Heart left ventricle (tissue), 16 donors: ENCODE data around the gene LPIN2. TPM values are rescaled to one million over a fixed set of nuclear protein-coding genes. Genes with fewer than 3 reads are reported as not detected.
A peak's percentile ranks its signal among the peaks of the same experiment; 100 is the strongest.

Source experiments
- ATAC-seq, 4 donors: fragments of 200-7000 bp; cut with Tn5 transposase; one replicate each; pipeline ENCODE4 v1.9.1; 2020 to 2022; ENCODE audit warnings: moderate library complexity in 4 of 4, mild to moderate bottlenecking in 3 of 4, moderate number of reproducible peaks in 1 of 4
- DNase-seq, 5 donors: peaks; one replicate each; pipeline ENCODE4 v3.0.0-alpha.2; 2020
- H3K27ac ChIP-seq, 12 donors: fragments of 200-600 bp; sonication (generic) in 4 of 12; one replicate each; pipeline versions ENCODE4 v1.5.0 to v1.8.0; 2016 to 2022; ENCODE audit warnings: mild to moderate bottlenecking in 2 of 12
- H3K27me3 ChIP-seq, 9 donors: fragments of 200-600 bp; sonication (generic) in 2 of 9; one replicate each; pipeline versions ENCODE4 v1.5.1 to v1.8.0; 2016 to 2022; ENCODE audit warnings: mild to moderate bottlenecking in 3 of 9
- H3K36me3 ChIP-seq, 9 donors: fragments of 200-600 bp; sonication (generic) in 2 of 9; one replicate each; pipeline versions ENCODE4 v1.5.0 to v1.8.0; 2018 to 2022; ENCODE audit warnings: mild to moderate bottlenecking in 2 of 9
- H3K4me1 ChIP-seq, 12 donors: fragments of 200-600 bp; sonication (generic) in 4 of 12; one replicate each; pipeline versions ENCODE4 v1.5.0 to v1.8.0; 2016 to 2022; ENCODE audit warnings: mild to moderate bottlenecking in 3 of 12
- H3K4me3 ChIP-seq, 12 donors: fragments of 200-600 bp; sonication (generic) in 4 of 12; one replicate each; pipeline versions ENCODE4 v1.5.0 to v1.8.0; 2017 to 2022; ENCODE audit warnings: mild to moderate bottlenecking in 9 of 12, moderate library complexity in 4 of 12
- H3K9me3 ChIP-seq, 12 donors: fragments of 200-600 bp; sonication (generic) in 4 of 12; one replicate each; pipeline versions ENCODE4 v1.5.0 to v1.8.0; 2016 to 2022; ENCODE audit warnings: mild to moderate bottlenecking in 1 of 12
- CTCF ChIP-seq, 12 donors: fragments of 200-600 bp; sonication (generic) in 4 of 12; IDR thresholded peaks; one replicate each; pipeline versions ENCODE4 v1.5.0 to v1.8.0; 2018 to 2022; ENCODE audit warnings: antibody characterized with exemption in 12 of 12, mild to moderate bottlenecking in 5 of 12
- POLR2A ChIP-seq, 2 donors: fragments of 450-650 bp; IDR thresholded peaks; one replicate each; pipeline ENCODE4 v1.6.1; 2017; ENCODE audit warnings: antibody characterized with exemption in 2 of 2, mild to moderate bottlenecking in 2 of 2, moderate library complexity in 2 of 2
- WGBS, 4 donors: extraction: QIAGEN DNeasy Blood & Tissue Kit in 2 of 4; methylation state at CpG; one replicate each; pipeline versions ENCODE4 v1.1.5 to v1.1.7; 2013 to 2018; 5-methylcytosine and 5-hydroxymethylcytosine counted together
- intact Hi-C, 10 donors: fragments of 100-400 bp; cut with DNase I; formaldehyde crosslinking; loops; one replicate each; pipeline versions ENCODE4 v1.11.1 to v1.14.2; 2022
- polyA plus RNA-seq, 2 donors: library from polyadenylated mRNA; stranded (reverse); fragments of 200-250 nt; gene quantifications; one replicate each; pipeline ENCODE4 v1.2.3, GENCODE V29; 2013
- total RNA-seq, 9 donors: library from RNA; depleted of rRNA in 2 of 9; stranded (reverse); fragments of >200 nt in 2 of 9; fragmentation: NEBNext Ultra II Directional in 3 of 9; extraction: Animal tissue kit (Norgen Biotek cat#: 25700) in 3 of 9; gene quantifications; one replicate each; pipeline versions ENCODE4 v1.1.0 to v1.2.4, GENCODE V29; 2016 to 2023
- donor health status: ischemic (EF 13 %, LVEDD 7.1; RV severe dilation, severe dysfunction).
- donor health status: healthy with polysubstance abuse.
- donor health status: DM: no; HTN: yes; CAD: no.
- donor health status: DM: no; HTN: no; CAD: no.
- donor health status: ischemic (EF 25% LVEDD 6.9; RV normal size, moderate dysfunction).
- donor health status: ischemic (EF 25% LVEDD 5.7; RV mildly dilated, moderate dysfunction).
- donor health status: healthy.
- donor health status: DM: yes; HTN: yes; CAD: no.
- donor health status: ischemic (EF 35%, LVEDD 5.7; RV mildly dilated, moderate dysfunction).
- donor health status: nonischemic (EF 11% LVEDD 7.7; RV severe dilation, severe dysfunction).
- donor health status: DM: yes; HTN: yes; CAD: no.
- donor health status: PGD.
- donor health status: ischemic (EF 29% LVEDD 5.4; RV normal size, mild dysfunction).
- donor health status: nonischemic (EF 23%, LVEDD 6.1; RV moderate dilation, normal function).

The LPIN2 gene
- total and polyA plus RNA-seq, 11 donors: 1.9 to 21.6 (median 10.9) TPM

DNA sequence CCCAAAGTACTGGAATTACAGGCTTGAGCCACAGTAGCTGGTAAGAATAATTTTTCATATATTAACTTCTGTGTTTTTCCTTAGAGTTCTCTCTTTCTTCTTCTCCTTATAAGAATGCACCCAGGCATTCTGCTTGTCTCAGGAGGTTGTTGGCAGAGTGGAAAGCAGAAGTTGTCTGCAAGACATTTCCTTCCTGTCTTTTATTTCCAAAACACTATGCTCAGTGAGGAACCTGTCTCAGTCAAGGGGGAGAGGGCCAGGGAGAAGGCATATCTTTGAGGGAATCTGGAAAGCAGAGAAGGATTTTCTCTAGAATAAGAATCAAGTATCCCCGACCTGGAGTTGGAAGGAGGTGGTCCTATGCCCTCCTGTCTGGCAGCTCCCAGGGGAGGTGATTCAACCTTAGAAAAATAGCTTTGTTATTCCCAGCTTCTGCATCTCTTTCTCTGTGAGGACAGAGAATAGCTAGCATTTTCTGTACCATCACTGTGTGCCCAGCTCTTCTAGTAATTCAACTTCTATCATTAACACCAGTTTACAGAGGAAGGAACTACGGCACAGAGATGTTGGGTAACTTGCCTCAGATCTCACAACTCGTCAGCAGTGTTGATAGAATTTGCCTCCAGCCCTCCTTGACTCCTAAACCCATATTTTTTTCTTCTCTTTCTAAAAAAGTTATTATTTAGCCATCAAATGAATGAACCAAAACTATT, 3.8 kb upstream of the LPIN2 start:
- Histone ChIP-seq H3K4me3 (no peak overlapping the region), H3K36me3 (no peaks in the 10 kb centered on the region), H3K4me1 (peaks cover 0 to 54% (median 25%) of the 10 kb centered on the region in 12 donors), H3K27me3 (no peaks in the 10 kb centered on the region), H3K27ac (peak overlapping the region in 9 of 12 donors; percentile 8 to 90 (median 34)), H3K9me3 (no peaks in the 10 kb centered on the region)
- WGBS, 4 donors: 68 to 75% (median 72%) methylated on average over 3 of the region's 3 CpGs
- ATAC-seq (no peak), DNase-seq (no peak)
- TF ChIP-seq POLR2A (IDR thresholded peaks at IDR 0.05) (no peak), CTCF (IDR thresholded peaks at IDR 0.05) (no peak)
- intact Hi-C loops: loop anchor here in 5 of 10 donors (5.0 to 10.0 kb wide), 5 partner anchors 41 to 248 kb away; partner anchors contain the start of genes MYL12A (in 2 of the 5) and MYL12B (in 1 of the 5)

DNA sequence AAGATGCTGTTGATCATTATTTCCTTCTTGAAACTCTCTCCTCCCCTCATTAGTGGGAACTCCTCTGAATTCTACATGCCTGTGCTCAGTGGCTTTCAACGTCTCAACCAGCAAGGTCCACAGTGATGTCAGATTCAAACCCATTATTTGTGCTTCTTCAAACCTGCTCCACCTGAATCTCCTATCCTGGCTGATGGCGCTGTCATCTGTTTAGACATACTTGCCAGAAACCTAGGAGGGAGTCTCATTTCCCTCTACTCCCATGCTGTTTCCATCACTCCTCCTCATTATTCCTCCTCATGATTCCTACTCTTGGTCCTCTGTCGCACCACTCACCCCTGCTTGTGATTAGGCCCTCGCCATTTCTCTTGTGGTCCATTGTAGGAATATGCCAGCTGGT, 2.9 kb upstream of the LPIN2 start:
- TF ChIP-seq POLR2A (IDR thresholded peaks at IDR 0.05) (no peak), CTCF (IDR thresholded peaks at IDR 0.05) (no peak)
- H3K27ac ChIP-seq: peak overlapping the region in 11 of 12 donors; percentile 23 to 90 (median 48)
- H3K4me3 ChIP-seq: no peak overlapping the region
- peaks cover 0 to 63% (median 27%) of the 10 kb centered on the region in 12 donors for H3K4me1 ChIP-seq
- H3K9me3 ChIP-seq: no peaks in the 10 kb centered on the region
- whole genome bisulfite sequencing, 4 donors: 79 to 90% (median 86%) methylated on average over 4 of the region's 4 CpGs
- intact Hi-C loops: loop anchor here in 5 of 10 donors (5.0 to 10.0 kb wide), 5 partner anchors 41 to 249 kb away; partner anchors contain the start of genes MYL12A (in 2 of the 5) and MYL12B (in 1 of the 5)
- no peak for ATAC-seq
- no peaks in the 10 kb centered on the region for H3K27me3 ChIP-seq
- H3K36me3 ChIP-seq: peaks cover 0 to 3% (median 0%) of the 10 kb centered on the region in 9 donors
- no peak for DNase-seq

DNA sequence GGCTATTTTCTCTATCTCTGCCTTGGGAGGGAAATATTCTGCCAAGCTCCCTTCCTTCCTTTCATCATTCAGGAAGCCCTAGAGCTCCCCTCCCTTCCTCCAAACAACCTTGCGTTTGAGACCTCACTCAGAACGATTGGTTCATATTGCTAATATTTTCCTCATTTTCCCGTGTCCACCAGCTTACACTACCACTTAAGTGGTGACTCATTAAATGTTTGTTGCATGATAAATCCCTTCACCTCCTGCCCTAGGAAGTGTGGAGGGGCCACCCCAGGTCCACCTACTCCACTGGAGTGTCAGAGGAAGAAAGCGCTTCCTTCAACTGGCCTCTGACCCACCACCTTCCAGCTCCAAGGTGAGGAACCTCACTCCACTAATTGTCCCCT, 2.3 kb upstream of the LPIN2 start:
- intact Hi-C loops: loop anchor here in 5 of 10 donors (5.0 to 10.0 kb wide), 5 partner anchors 42 to 250 kb away; partner anchors contain the start of genes MYL12A (in 2 of the 5) and MYL12B (in 1 of the 5)
- Histone ChIP-seq H3K27me3 (no peaks in the 10 kb centered on the region), H3K4me3 (no peak overlapping the region), H3K4me1 (peaks cover 0 to 70% (median 28%) of the 10 kb centered on the region in 12 donors), H3K9me3 (no peaks in the 10 kb centered on the region), H3K27ac (peak overlapping the region in 11 of 12 donors; percentile 23 to 90 (median 48)), H3K36me3 (peaks cover 0 to 8% (median 0%) of the 10 kb centered on the region in 9 donors)
- TF ChIP-seq POLR2A (IDR thresholded peaks at IDR 0.05) (no peak), CTCF (IDR thresholded peaks at IDR 0.05) (no peak)
- peak in 1 of 5 donors; percentile 36 for DNase-seq
- WGBS, 4 donors: 28 to 47% (median 42%) methylated on average over 4 of the region's 4 CpGs
- peak in 1 of 4 donors; percentile 10 for ATAC-seq
